GM19467 (cell line): ENCODE data around the gene ZXDC.

ENCODE experiments used
- ATAC-seq: cut with Tn5 transposase; IDR thresholded peaks from one replicate; pipeline ENCODE4 v1.9.1; 2021; ENCODE audit warnings: mild to moderate bottlenecking, moderate library complexity; ENCODE audit not compliant: unreplicated experiment

The ZXDC gene

DNA sequence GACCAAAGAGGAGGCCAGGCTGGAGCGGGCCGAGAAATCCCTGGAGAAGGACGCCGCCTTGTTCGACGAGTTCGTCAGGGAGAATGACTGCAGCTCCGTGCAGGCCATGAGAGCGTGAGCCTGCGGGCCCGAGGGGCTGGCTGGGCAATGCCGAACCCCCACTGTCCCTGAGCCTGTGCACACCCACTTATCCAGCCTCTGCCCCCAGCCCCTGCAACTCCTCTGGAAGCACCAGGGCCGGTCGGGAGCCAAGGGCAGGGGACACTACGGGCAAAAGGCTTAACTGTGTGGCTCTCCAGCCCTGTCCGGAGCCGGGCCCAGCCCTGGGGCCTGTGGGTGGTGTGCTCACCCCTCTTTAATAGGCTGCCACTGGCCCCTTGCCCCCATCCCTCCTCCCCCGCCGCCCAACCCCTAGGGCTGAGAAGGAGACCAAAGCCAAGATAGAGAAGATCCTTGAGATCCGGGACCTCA lies 57.0 kb downstream of the ZXDC start:
- ATAC-seq, result no peak

DNA sequence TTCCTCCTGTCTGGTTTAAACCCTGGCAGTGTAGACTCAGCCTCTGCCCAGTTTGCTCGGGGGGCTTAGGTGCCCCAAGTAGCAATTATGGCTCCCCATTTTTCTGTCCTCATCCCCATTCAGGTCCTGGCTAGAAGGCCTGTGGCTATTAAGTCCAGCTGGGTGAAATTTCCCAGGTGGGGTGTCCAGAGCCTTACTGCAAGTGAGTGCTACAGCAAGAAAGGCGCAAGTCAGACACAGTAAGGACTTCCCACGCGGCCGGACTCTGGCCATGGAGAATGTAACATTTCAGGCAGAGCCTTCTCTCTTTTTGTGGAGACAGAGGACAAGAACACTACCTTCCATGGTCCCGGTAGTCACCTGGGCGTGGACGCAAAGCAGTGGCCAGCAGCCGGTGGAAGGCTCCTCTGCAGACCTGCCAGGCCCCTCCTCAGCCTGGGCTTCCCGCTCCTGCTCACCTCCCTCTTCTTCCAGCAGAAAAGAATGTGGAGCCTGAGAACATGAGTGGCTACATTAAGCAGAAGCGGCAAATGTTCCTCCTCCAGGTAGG lies 57.6 kb downstream of the ZXDC start:
- no peak for ATAC-seq

DNA sequence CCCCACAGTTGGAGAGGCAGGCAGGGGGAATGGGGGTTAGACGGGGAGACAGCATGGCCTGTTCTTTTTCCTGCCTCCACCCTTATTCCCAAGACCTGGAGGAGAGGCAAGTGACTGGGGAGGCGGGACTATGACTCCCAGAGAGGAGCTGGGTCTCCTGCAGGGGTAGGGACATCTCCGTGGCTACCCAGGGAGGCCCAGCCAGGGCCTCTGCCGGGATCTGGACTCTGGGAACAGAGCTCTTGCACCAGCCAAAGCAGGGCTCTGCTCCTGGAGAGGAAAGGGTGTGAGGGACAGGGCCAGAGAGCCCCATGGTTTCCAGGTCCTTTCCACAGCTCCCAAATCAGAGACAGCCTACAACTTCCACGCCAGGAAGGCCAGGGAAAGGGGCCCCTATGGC lies 58.2 kb downstream of the ZXDC start:
- ATAC-seq, result no peak

DNA sequence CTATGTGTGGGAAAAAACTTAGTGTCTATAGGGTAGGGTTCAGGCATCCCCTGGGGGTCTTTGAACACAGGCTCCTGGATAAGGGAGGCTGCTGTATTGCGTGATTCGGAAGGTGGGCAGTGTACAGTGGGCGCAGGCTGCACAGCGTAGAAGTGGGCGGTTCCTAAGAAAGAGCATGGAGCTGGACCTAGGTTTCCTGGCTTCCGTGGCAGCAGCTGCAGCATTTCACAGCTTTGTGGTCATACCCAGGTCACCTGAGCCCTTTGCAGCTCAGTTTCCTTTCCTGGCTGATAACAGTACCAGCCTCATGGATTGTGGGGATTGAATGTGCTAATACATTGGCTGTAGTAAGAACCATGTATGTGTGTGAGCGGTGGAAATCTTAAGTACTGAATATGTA lies 58.7 kb downstream of the ZXDC start:
- no peak for ATAC-seq

DNA sequence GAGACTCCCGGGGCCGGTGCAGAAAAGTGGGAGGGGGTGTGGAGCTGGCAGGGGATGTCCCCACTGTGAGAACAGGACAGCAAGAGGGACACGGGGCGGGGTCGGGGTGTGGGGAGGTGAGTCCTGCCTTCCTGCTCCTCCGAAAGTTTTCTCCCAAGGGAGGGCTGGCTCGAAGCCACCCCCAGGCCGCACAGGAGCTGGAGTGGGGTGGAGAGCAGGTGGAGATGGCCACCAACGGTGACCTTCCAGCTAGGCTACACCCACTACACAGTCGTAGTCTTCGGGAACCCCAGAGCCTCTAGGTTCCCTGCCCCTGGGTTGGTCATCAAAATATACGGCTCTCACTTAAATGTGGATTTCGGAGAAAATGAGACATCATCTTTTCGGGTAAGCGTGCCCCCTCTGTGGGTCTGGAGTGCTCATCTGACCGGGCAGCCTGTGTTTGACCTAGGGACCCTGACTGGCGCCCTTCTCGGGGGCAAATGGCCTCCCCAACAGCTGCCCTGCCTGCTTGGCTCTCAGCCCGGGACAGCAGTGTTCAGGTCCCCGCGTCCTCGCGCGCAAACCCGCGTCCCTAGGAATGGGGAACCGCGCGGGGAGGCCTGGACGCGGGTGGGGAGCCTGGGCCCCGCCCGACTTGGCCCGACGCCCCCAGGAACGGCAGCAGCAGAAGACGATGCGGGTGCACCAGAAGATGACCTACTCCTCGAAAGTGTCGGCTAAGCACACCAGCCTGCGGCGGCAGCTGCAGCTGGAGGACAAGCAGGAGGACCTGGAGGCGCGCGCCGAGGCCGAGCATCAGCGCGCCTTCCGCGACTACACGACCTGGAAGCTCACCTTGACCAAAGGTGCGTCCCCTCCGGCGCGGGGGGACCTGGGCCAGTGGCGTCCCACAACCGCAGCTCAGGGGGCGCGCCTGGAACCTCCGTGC lies 59.8 kb downstream of the ZXDC start:
- no peak for ATAC-seq

DNA sequence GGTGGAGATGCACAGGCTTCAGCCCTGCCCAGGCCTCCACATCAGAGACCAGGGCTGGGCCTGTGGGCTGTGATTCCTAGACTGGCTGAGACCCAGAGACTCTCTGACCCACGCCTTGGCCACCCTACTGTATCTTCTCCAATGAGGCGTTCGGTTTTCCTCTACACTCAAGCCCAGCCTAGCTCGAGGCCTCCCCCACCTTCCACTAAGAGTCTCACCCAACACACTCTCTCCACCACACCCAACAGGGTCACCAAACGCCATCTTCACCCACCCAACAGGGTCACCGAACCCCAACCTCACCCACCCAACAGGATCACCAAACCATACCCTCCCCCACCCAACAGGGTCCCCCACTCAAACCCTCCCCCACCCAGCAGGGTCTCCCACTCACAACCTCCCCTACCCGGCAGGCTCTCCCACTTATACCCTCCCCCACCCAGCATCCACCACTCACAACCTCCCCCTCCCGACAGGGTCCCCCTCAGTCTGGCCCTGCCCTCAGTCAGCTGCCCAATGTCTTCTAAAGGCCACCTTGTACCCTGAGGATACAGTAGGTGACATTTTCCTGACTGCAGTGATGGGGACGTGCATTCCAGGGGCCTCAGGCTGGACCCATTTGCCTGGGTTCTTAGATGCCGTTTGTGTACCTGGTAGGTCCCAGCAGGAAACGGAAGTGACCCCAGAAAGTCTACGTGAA lies 60.6 kb downstream of the ZXDC start:
- no peak for ATAC-seq

DNA sequence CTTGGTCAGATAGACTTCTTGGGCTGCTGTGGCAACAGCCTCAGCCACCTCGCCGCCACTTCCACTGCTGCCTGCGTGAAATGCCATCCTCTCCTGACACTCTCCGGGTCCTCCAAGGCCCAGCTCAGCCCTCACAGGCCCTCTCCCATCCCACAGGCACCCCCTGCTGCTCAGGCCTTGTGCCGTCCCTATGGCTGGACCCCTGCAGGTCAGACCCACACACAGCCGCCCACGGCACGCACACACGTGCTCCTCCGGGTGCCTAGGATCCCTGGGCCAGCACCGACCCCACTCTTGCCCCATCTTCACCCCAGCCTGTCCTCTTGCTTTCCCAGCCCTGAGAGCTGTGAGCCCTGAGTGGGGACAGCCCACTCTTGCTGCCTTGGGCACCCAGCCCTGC lies 61.3 kb downstream of the ZXDC start:
- ATAC-seq, result no peak

DNA sequence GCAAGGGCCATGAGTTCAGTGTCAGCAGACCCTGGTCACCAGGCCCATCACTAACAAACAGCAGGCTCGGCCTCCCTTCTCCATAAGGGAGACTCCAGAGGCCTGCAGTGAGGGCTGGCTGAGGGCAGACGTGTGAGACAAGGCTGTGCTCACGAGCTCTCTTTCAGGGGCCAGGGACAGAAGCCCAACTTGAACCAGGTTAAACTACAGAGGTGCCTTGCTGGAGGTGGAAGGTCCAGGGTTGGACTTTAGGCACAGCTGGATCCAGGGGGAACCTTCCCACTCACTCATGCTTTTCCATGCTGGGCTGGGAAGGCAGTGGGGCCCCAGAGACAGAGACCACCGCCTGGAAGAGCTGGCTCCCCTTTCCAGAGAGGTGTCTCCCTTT lies 62.0 kb downstream of the ZXDC start:
- ATAC-seq, result no peak

DNA sequence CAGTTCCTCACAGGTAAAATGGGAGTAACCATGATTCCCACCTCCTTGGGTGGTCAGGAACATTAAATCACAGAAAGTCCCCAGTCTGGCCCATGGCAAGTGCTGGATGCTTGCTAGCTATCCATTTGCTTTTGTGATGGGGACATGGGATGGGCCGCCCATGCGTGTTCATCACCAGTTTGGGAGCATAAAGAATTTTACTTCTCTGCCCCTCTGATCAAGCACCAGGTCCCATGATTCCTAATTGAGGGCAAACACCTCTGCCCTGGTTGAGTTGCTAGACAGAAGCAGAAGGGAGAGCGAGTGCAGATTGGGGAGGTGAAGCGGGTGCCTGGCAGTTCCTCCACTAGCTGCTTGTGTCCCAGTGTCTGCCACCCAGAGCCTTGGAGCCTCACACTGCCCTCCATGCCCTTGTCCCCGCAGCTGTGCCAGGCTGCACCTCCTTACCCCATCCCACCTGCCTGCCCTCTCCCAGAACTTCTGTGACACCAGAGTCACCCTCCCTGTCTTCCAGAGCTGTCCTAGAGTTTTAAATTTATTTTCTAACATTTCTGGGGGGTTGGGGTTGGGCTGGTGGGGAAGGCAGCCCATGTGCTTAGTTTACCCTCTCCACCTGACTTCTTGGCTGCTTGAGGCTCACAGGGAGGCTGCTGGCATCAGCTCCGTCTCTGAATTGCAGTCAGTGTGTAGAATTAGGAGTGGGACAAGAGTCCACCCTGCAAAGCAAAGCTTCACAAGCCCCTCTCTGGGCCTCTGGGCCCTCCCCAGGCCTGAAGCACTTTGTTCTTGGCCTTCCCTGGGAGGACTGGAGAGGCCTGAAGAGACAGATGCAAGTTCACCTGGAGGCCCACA lies 62.6 kb downstream of the ZXDC start:
- no peak for ATAC-seq

DNA sequence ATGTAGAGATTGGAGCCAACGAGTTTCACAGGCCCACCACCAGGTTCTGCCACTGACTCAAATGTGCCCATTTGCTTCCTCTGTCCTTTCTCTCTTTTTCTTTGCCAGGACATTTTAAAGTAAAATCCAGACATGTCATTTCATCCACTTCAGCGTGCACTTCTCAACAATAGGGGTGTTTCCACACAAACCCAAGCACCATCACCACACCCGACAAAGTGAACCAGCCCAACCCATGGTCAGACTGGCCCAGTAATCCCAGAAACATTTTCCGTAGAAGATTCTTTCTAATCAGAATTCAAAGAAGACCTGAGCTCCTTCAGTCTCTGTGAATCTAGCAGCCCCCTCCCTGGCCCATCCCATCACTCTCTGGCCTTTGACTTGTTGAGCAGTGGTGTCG lies 67.6 kb downstream of the ZXDC start:
- no peak for ATAC-seq

DNA sequence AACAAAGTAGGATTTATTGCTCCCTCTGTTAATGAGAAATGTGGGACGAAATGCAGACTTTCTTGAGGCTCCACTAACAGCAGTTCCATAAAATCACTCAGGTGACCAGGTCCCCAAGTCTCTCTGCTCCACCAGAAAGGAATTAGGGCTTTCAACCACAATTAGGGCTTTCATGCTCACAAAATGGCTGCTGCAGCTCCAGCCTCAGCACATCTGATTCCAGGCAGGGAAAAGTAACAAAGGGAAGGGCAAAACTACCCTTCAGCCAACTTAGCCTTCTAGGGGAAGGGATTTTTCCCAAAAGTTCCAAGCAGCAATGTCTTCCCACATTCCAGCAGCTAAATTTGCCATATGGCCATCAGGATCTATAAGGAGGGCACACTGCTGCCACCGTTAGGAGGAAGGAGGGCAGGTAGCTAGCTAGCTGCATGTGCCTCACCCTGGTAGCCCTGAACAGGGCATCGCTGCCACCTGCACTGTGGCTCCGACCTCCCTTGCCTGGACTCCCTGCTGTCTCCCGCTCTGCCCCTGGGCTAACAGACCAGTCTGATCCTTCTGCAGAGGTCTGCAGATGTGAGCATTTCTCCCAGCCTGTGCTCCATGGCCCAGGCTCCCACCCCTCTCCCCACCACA lies 68.2 kb downstream of the ZXDC start:
- ATAC-seq, result no peak

DNA sequence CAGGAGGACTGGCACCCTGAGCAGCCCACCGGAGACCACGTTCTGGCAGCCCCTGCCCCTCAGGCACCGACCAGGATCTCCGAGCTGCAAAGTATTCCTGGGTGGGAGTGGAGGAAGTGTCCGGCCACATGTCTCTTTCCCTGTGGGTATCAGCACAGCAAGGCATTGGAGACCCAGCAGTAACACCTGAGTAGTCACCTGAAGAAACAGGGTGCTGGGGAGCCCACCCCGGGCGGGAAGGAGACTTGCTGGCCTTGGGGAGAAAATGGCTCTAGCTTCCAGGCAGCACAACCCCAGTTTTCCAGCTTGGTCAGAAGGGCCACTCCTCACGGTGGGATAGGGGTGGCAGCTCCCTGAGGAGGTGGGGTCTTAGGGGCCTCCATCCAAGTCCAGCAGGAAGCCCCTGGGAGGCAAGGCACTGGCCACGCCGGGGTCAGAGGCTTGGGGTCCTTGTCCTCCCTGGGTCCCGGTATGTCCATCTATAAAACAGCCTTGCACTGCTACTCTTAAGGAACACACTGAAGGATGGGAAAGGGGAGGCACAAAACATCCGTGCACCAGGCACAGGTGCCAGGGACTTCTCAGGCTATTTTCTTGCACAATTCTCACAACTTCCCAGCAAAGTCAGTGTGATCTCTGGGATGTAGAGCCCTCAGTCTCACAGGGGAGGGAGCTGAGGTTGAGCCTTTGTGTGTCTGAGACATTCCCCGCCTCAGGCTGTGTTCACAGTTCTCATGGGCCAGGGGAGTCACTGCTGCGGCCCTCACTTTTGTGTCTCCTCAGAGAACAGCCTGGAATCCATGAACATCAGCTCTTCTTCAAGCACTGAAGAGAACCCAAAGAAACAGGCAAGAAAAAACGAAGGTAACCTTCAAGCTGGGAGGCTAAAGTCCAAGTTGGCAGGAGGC lies 69.0 kb downstream of the ZXDC start:
- no peak for ATAC-seq

DNA sequence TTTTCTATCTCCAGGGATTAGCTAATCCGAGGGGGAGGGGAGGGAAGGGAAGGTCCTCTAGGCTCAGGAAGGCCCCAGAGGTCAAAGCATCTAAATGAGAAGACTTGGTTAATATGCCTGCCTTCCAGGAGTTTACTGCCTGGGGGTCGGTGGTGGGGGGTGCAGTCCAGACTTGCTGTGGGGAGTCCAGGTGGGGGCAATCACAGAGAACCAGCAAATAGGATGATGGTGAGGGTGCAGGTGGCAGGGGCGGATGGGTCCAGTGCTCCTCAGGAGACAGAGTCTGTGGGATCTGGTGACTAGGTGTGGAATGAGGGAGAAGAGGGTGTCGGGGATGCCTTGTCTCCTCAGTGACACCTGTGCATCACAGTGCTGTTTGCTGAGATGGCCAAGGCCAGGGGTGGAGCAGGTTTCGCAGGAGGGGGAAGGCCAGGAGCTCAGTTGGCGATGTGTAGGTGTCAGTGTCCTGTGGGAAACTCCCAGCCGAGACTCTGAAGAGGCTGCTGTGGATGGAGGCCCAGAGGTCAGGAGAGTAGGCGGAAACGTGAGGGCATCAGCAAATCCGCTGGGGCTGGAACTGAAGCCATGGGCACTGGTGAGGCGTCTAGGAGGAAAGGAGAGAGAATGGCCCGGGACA lies 72.9 kb downstream of the ZXDC start:
- no peak for ATAC-seq

DNA sequence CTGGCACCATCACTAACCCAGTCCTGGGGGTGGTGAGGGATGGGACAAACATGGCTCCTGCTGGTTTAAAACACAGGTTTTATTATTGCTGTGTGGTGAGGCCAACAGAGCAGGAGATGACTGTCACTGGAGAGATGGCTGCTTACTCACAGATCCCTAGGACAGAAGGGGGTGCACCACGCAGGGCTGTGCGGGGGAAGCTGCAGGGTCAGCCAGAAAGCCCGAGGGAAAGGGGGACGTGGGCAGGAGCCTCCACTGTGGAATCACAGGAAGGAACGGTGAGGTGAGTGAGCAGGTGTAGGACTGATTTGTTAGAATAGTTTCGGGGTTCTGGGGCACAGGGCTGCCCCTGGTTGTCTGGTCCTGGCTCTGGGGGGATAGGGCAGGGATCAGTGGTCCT lies 73.5 kb downstream of the ZXDC start:
- ATAC-seq, result no peak

DNA sequence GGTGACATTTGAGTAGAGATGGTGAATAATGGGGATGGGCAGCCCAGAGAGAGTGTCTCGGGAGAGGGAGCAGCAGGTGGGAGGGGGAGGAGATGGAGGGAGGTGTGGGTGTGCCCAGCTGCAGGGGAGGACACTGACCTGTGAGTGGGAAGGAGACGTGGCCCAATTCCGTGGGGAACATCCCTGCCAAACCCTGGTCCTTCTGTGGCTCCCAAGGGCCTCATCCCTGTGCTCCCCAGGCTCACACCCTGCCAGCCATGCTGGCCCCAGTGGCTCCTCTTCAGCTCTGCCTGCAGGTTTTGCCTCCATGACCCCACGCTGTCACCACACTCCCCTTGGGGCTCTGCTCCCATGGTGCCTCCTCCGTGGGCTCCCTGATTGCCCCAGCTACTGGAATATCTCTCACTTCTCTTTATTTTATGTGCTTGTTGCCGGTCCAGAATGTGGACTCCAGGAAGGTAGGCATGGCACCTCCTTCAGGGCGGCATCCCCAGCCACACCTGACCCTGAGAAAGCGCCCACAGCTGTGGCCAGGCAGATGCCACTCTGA lies 74.0 kb downstream of the ZXDC start:
- ATAC-seq, result no peak

DNA sequence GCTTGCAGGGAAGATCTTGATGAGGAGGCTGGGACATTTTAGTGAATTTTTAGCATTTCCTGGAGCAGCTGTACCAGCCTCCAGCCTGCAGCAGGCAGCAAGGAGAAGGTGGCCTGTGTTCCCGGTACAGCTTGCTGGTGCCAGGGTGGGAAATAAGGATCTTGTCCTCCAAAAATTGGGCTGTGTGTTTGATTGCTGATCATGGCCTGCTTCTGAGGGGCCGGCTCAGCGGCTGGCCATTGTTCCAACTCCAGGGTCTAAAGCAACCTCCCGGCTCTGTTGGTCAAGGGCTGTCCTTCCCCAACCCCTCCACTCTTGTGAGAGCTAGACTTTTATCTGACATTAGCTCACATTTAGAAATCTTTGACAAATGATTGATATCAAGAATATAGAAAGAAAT lies 75.9 kb downstream of the ZXDC start:
- ATAC-seq, result no peak

DNA sequence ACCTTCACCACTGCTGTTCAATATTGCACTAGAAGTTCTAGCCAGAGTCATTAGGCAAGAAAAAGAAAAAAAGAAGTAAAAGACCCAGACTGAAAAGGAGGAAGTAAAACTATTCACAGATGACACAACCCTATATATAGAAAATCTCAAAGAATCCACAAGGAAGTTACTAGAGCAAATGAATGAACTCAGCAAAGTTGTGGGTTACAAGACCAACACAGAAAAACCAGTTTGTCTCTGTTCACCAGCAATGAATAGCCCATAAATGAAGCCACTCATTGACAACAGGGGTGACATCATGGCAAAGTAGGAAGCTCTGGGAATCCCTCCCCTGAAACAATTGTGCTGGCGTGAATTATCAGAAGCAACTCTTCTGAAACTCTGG lies 76.3 kb downstream of the ZXDC start:
- no peak for ATAC-seq

DNA sequence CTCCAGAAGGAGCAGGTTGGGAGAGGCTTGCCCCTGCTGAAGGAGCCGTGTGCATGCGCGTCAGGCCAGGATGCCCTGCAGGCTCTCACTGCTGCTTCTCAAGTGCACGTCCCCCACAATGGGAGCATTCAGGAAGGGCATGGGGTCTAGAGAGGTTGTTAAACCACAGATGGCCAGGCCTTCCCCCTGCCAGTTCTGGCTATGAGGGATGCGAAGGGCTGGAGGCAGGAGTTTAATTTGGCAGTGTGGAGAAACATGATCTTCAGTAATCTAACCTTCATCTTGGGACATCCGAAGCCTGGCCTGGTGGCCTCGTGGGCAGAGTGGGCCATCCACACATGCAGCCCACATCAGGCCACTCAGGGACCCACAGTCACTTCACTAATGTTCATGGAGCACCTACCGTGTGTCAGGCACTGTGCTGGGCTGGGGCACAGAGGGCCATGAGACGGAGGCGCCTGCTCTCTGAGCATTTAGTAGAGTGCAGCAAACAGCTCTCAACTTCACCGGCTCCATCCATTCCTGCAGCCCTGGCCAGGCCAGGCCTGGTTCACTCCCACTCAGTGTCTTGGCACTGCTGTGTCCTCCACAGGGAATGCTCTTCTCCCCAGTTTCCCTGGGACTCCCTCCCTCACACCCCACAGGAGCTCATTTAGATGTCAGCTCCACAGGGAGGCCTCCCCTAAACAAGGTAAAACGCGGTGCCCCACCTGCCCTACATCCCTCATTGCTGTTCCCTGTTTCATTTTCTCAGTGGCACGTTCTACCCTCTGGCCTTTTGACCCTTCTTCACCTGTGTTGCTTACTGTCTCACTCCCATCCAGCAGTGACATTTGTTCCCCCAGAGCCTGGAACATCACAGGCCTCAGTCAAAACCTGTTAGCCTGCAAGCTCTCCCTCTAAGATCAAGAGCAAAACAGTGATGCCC lies 77.0 kb downstream of the ZXDC start:
- ATAC-seq, result no peak
